HEK293T (cell line): ENCODE data around the gene GATAD2A.

Experiments used
- BHLHE40 ChIP-seq: fragments of 450-650 bp; IDR thresholded peaks from 2 replicates; pipeline ENCODE4 v1.6.1; 2016; ENCODE audit warnings: mild to moderate bottlenecking, moderate library complexity, borderline replicate concordance
- CTBP1 ChIP-seq: fragments of 450-650 bp; IDR thresholded peaks from 2 replicates; pipeline ENCODE4 v1.6.1; 2016; ENCODE audit warnings: borderline replicate concordance
- FOXK2 ChIP-seq: fragments of 450-650 bp; IDR thresholded peaks from 2 replicates; pipeline ENCODE4 v1.6.1; 2016; ENCODE audit warnings: mild to moderate bottlenecking
- HDGF ChIP-seq: fragments of 450-650 bp; IDR thresholded peaks from 2 replicates; pipeline ENCODE4 v1.6.1; 2017; ENCODE audit warnings: antibody characterized with exemption, borderline replicate concordance
- LEF1 ChIP-seq: fragments of 450-650 bp; IDR thresholded peaks from 2 replicates; pipeline ENCODE4 v1.6.1; 2017; ENCODE audit warnings: mild to moderate bottlenecking, borderline replicate concordance
- NFRKB ChIP-seq: fragments of 450-650 bp; IDR thresholded peaks from 2 replicates; pipeline ENCODE4 v1.6.1; 2016; ENCODE audit warnings: mild to moderate bottlenecking, moderate library complexity
- PKNOX1 ChIP-seq: fragments of 450-650 bp; IDR thresholded peaks from 2 replicates; pipeline ENCODE4 v1.6.1; 2016
- SP1 ChIP-seq: fragments of 450-650 bp; IDR thresholded peaks from 2 replicates; pipeline ENCODE4 v1.6.1; 2017
- SUZ12 ChIP-seq: fragments of 450-650 bp; IDR thresholded peaks from 2 replicates; pipeline ENCODE4 v1.6.1; 2016; ENCODE audit warnings: mild to moderate bottlenecking
- ZNF384 ChIP-seq: fragments of 450-650 bp; IDR thresholded peaks from 2 replicates; pipeline ENCODE4 v1.6.1; 2016

- no peak for TF ChIP-seq HDGF
- TF ChIP-seq SP1, result no peak
- no peak for TF ChIP-seq FOXK2
- no peak for TF ChIP-seq NFRKB
- TF ChIP-seq BHLHE40, result no peak
- TF ChIP-seq ZNF384, result no peak
- TF ChIP-seq SUZ12, result no peak
- TF ChIP-seq LEF1, result no peak
- TF ChIP-seq CTBP1, result no peak
- TF ChIP-seq PKNOX1, result no peak
Observed at GRCh38 chr19:19371059-19371458, 34.4 kb upstream of the GATAD2A start.
